Transverse colon (tissue), 4 donors: Measurements from ENCODE around the gene PLXDC2. TPM values are rescaled to one million over a fixed set of nuclear protein-coding genes. Genes with fewer than 3 reads are reported as not detected.

Source experiments
- DNase-seq: peaks from one replicate; pipeline ENCODE4 v3.0.0-alpha.2; 2019
- H3K27ac ChIP-seq, 4 donors: fragments of 200-600 bp; sonication (generic); 2 replicates each; pipeline ENCODE4 v1.5.1; 2016 to 2018; ENCODE audit warnings: inconsistent platforms in 4 of 4
- H3K27me3 ChIP-seq: fragments of 200-600 bp; sonication (generic); 2 replicates; pipeline ENCODE4 v1.5.1; 2017; ENCODE audit warnings: inconsistent platforms
- H3K36me3 ChIP-seq, 4 donors: fragments of 200-600 bp; sonication (generic); 2 replicates each; pipeline ENCODE4 v1.5.1; 2017 to 2019; ENCODE audit warnings: inconsistent platforms in 4 of 4
- H3K4me1 ChIP-seq, 4 donors: fragments of 200-600 bp; sonication (generic); 2 replicates each; pipeline ENCODE4 v1.5.1; 2017 to 2020; ENCODE audit warnings: inconsistent platforms in 4 of 4
- H3K4me3 ChIP-seq, 4 donors: fragments of 200-600 bp; sonication (generic); 1 replicate in 1 of 4; 2 replicates in 3 of 4; pipeline versions ENCODE4 v1.5.1 to v1.6.1; 2017 to 2019; ENCODE audit warnings: inconsistent platforms in 4 of 4
- H3K9me3 ChIP-seq, 2 donors: fragments of 200-600 bp; sonication (generic); 2 replicates each; pipeline ENCODE4 v1.5.1; 2017 to 2019; ENCODE audit warnings: inconsistent platforms in 2 of 2
- CTCF ChIP-seq, 5 experiments: fragments of 200-600 bp in 3 of 5; fragments of 450-650 bp in 2 of 5; sonication (generic) in 3 of 5; IDR thresholded peaks; 1 replicate in 2 of 5; 2 replicates in 3 of 5; pipeline ENCODE4 v1.5.1; 2016 to 2017; ENCODE audit warnings: antibody characterized with exemption in 5 of 5, inconsistent platforms in 3 of 5, mild to moderate bottlenecking in 2 of 5, moderate library complexity in 1 of 5
- EP300 ChIP-seq: sonication (generic); formaldehyde crosslinking; IDR thresholded peaks from one replicate; pipeline ENCODE4 v1.6.1; 2017; ENCODE audit warnings: antibody characterized with exemption, low read depth
- POLR2A ChIP-seq: fragments of 450-650 bp; IDR thresholded peaks from one replicate; pipeline ENCODE4 v1.6.1; 2016; ENCODE audit warnings: antibody characterized with exemption, mild to moderate bottlenecking, moderate library complexity
- POLR2AphosphoS5 ChIP-seq, 3 donors: sonication (generic); formaldehyde crosslinking; IDR thresholded peaks; one replicate each; pipeline ENCODE4 v1.6.1; 2016; ENCODE audit warnings: antibody characterized with exemption in 3 of 3
- WGBS, 2 donors: methylation state at CpG; one replicate each; pipeline ENCODE4 v1.1.5; 2018; ENCODE audit warnings: low coverage in 1 of 2; 5-methylcytosine and 5-hydroxymethylcytosine counted together
- in situ Hi-C, 4 donors: fragments of 200-750 bp; cut with MboI; loops; one replicate each; pipeline versions ENCODE4 v1.15.0 to v1.15.1; 2017; ENCODE audit warnings: low sequenced_read_pairs in 3 of 4, low pct_ligation_motif_present in 1 of 4, low pct_unique_long_range_greater_than_20kb in 1 of 4
- intact Hi-C: fragments of 100-400 bp; cut with DNase I; formaldehyde crosslinking; loops from one replicate; pipeline ENCODE4 v1.15.1; 2023; ENCODE audit warnings: low total_unique reads
- total RNA-seq, 4 donors: library from RNA; depleted of rRNA; stranded (reverse); fragments of >200 nt; gene quantifications; one replicate each; pipeline ENCODE4 v1.1.0, GENCODE V29; 2016

PLXDC2 gene
- total RNA-seq, 4 donors from 2014 or later, result 12.0 to 32.2 (median 20.3) TPM

- no peaks in the 10 kb centered on the region for H3K36me3 ChIP-seq
- no peak for DNase-seq
- no peak overlapping the region for H3K4me3 ChIP-seq
- 95% methylated on average over 2 of the region's 2 CpGs; no CpG with 5 or more reads in 1 of the 2 donors for WGBS, 2 donors
- in situ Hi-C loops, result no loop called here
- H3K27me3 ChIP-seq, result no peaks in the 10 kb centered on the region
- no peaks in the 10 kb centered on the region for H3K4me1 ChIP-seq
- intact Hi-C loops, result no loop called here
- no peak overlapping the region for H3K27ac ChIP-seq
- no peaks in the 10 kb centered on the region for H3K9me3 ChIP-seq
- TF ChIP-seq CTCF (IDR thresholded peaks at IDR 0.05) (no peak), POLR2AphosphoS5 (IDR thresholded peaks at IDR 0.05) (no peak), POLR2A (no peak), EP300 (no peak)
Observed at GRCh38 chr10:20302033-20302432, 485.8 kb downstream of the PLXDC2 start.

- DNase-seq, result no peak
- intact Hi-C loops (no loop called here), in situ Hi-C loops (no loop called here)
- no peak for TF ChIP-seq POLR2AphosphoS5 (IDR thresholded peaks at IDR 0.05)
- no peak for TF ChIP-seq POLR2A
- Histone ChIP-seq H3K36me3 (no peaks in the 10 kb centered on the region), H3K27me3 (no peaks in the 10 kb centered on the region), H3K9me3 (no peaks in the 10 kb centered on the region), H3K4me1 (no peaks in the 10 kb centered on the region), H3K4me3 (no peak overlapping the region), H3K27ac (no peak overlapping the region)
- 59% methylated on average over 2 of the region's 2 CpGs; no CpG with 5 or more reads in 1 of the 2 donors for WGBS, 2 donors
Observed at GRCh38 chr10:20303453-20304152, 487.4 kb downstream of the PLXDC2 start.

GRCh38 chr10:20313665-20314064 lies 497.4 kb downstream of the PLXDC2 start:
- no peaks in the 10 kb centered on the region for H3K27me3 ChIP-seq
- DNase-seq, result no peak
- TF ChIP-seq CTCF (IDR thresholded peaks at IDR 0.05) (no peak), POLR2A (no peak), EP300 (no peak), POLR2AphosphoS5 (IDR thresholded peaks at IDR 0.05) (no peak)
- no peaks in the 10 kb centered on the region for H3K4me1 ChIP-seq
- 57 to 64% methylated on average over 3 of the region's 3 CpGs for WGBS, 2 donors
- in situ Hi-C loops (no loop called here), intact Hi-C loops (no loop called here)
- no peak overlapping the region for H3K4me3 ChIP-seq
- H3K27ac ChIP-seq, result no peak overlapping the region
- no peaks in the 10 kb centered on the region for H3K9me3 ChIP-seq
- no peaks in the 10 kb centered on the region for H3K36me3 ChIP-seq

GRCh38 chr10:20314431-20314830 lies 498.2 kb downstream of the PLXDC2 start:
- Histone ChIP-seq H3K27ac (no peak overlapping the region), H3K36me3 (no peaks in the 10 kb centered on the region), H3K27me3 (no peaks in the 10 kb centered on the region), H3K4me1 (no peaks in the 10 kb centered on the region), H3K9me3 (no peaks in the 10 kb centered on the region), H3K4me3 (no peak overlapping the region)
- no peak for DNase-seq
- in situ Hi-C loops (no loop called here), intact Hi-C loops (no loop called here)
- TF ChIP-seq EP300 (no peak), CTCF (IDR thresholded peaks at IDR 0.05) (no peak), POLR2AphosphoS5 (IDR thresholded peaks at IDR 0.05) (no peak), POLR2A (no peak)
- WGBS, 2 donors, result 68 to 90% methylated on average over 2 to 3 of the region's 3 CpGs

- Histone ChIP-seq H3K9me3 (peaks cover 0 to 4% of the 10 kb centered on the region in 2 donors), H3K36me3 (no peaks in the 10 kb centered on the region), H3K27ac (no peak overlapping the region), H3K4me3 (no peak overlapping the region), H3K4me1 (no peaks in the 10 kb centered on the region), H3K27me3 (no peaks in the 10 kb centered on the region)
- no peak for DNase-seq
- in situ Hi-C loops (no loop called here), intact Hi-C loops (no loop called here)
- 67 to 88% methylated on average over 3 of the region's 3 CpGs for WGBS, 2 donors
- TF ChIP-seq POLR2A, result no peak
- TF ChIP-seq CTCF (IDR thresholded peaks at IDR 0.05), result no peak
- no peak for TF ChIP-seq POLR2AphosphoS5 (IDR thresholded peaks at IDR 0.05)
- no peak for TF ChIP-seq EP300
Observed at GRCh38 chr10:20327954-20328353, 511.7 kb downstream of the PLXDC2 start.
